HEK293T (cell line): ENCODE measurements around the gene SDC3.

Experiments
- ARNT ChIP-seq: fragments of 450-650 bp; IDR thresholded peaks from 2 replicates; pipeline ENCODE4 v1.6.1; 2017; ENCODE audit warnings: mild to moderate bottlenecking
- BHLHE40 ChIP-seq: fragments of 450-650 bp; IDR thresholded peaks from 2 replicates; pipeline ENCODE4 v1.6.1; 2016; ENCODE audit warnings: mild to moderate bottlenecking, moderate library complexity, borderline replicate concordance
- CTBP1 ChIP-seq: fragments of 450-650 bp; IDR thresholded peaks from 2 replicates; pipeline ENCODE4 v1.6.1; 2016; ENCODE audit warnings: borderline replicate concordance
- ELF4 ChIP-seq: fragments of 450-650 bp; IDR thresholded peaks from 2 replicates; pipeline ENCODE4 v1.6.1; 2017; ENCODE audit warnings: antibody characterized with exemption
- FOXA1 ChIP-seq: fragments of 450-650 bp; IDR thresholded peaks from 2 replicates; pipeline ENCODE4 v1.6.1; 2016; ENCODE audit warnings: mild to moderate bottlenecking
- FOXK2 ChIP-seq: fragments of 450-650 bp; IDR thresholded peaks from 2 replicates; pipeline ENCODE4 v1.6.1; 2016; ENCODE audit warnings: mild to moderate bottlenecking
- FOXM1 ChIP-seq: fragments of 450-650 bp; IDR thresholded peaks from 2 replicates; pipeline ENCODE4 v1.6.1; 2017; ENCODE audit warnings: mild to moderate bottlenecking, borderline replicate concordance
- HDGF ChIP-seq: fragments of 450-650 bp; IDR thresholded peaks from 2 replicates; pipeline ENCODE4 v1.6.1; 2017; ENCODE audit warnings: antibody characterized with exemption, borderline replicate concordance
- PKNOX1 ChIP-seq: fragments of 450-650 bp; IDR thresholded peaks from 2 replicates; pipeline ENCODE4 v1.6.1; 2016
- SP1 ChIP-seq: fragments of 450-650 bp; IDR thresholded peaks from 2 replicates; pipeline ENCODE4 v1.6.1; 2017
- SUZ12 ChIP-seq: fragments of 450-650 bp; IDR thresholded peaks from 2 replicates; pipeline ENCODE4 v1.6.1; 2016; ENCODE audit warnings: mild to moderate bottlenecking
- TARDBP ChIP-seq: fragments of 450-650 bp; IDR thresholded peaks from 2 replicates; pipeline ENCODE4 v1.6.1; 2016
- ZNF384 ChIP-seq: fragments of 450-650 bp; IDR thresholded peaks from 2 replicates; pipeline ENCODE4 v1.6.1; 2016

DNA sequence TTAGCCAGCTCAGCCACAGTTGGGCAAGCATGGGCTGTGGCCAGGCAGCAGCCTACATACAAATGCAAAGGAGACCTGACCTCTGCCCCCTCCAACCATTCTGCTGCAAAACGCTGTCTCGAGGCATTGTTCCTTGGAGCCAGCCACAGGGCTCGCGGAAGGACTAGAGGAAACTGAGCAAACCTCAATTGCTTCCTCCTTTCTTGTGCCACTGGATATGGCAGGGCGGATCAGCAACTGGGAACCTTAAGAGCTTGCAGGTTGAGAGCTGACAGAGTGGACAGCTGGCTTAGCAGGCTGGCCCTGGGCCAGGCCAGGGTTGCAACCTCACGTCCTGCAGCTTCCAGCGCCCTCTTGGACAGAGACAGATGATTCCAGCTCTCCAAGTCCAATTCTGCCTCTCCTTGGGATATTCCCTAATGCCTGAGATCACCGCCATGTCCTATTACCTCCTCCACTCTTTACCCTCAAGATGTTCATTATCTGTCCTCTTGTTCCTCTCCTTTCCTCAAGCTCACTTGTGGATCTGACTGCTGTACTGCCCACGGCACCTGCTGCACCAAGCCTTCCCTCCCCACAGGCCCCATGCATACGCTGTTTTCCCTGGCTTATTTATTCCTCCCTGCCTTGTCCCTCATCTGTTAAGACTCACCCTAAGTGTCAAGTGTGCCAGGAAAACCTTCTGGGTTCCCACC lies 67.5 kb downstream of the SDC3 start:
- TF ChIP-seq PKNOX1 (no peak), TARDBP (no peak), FOXM1 (no peak), CTBP1 (no peak), ELF4 (no peak), FOXK2 (no peak), BHLHE40 (no peak), FOXA1 (no peak), SP1 (no peak), ZNF384 (no peak), SUZ12 (no peak), ARNT (no peak), HDGF (no peak)
